Fibroblast of mammary gland (primary cell): ENCODE data around the gene PRCD.
"Not testable (repeated sequence)": the region's sequence is repeated elsewhere in the genome, so short reads cannot be mapped to it uniquely, and the experiment has no call there.

Experiments used
- DNase-seq: peaks from one replicate; pipeline ENCODE4 v3.0.0-alpha.2; 2010; ENCODE audit warnings: low read depth
- H3K4me3 ChIP-seq: 2 replicates; pipeline ENCODE4 v1.5.1; 2011; ENCODE audit warnings: low read depth, mild to moderate bottlenecking, low read length, moderate library complexity; ENCODE audit not compliant: control insufficient read depth
- CTCF ChIP-seq: conservative IDR thresholded peaks from 2 replicates; pipeline ENCODE4 v1.5.1; 2011; ENCODE audit warnings: low read depth, low read length, inconsistent platforms; ENCODE audit not compliant: control insufficient read depth, insufficient read depth

PRCD gene

GRCh38 chr17:76529224-76530094, 10.4 kb upstream of the PRCD start:
- peak; percentile 98 for DNase-seq
- peak; percentile 3 for TF ChIP-seq CTCF
- H3K4me3 ChIP-seq = no peak overlapping the region

- peak; percentile 96 for DNase-seq
- no peak overlapping the region for H3K4me3 ChIP-seq
- no peak for TF ChIP-seq CTCF
Observed at GRCh38 chr17:76530095-76530723, 9.6 kb upstream of the PRCD start.

- no peak for TF ChIP-seq CTCF
- no peak for DNase-seq
- no peak overlapping the region for H3K4me3 ChIP-seq
Observed at GRCh38 chr17:76530811-76531485, 8.9 kb upstream of the PRCD start.

- no peak for DNase-seq
- no peak overlapping the region for H3K4me3 ChIP-seq
- TF ChIP-seq CTCF = no peak
Observed at GRCh38 chr17:76531486-76532038, 8.3 kb upstream of the PRCD start.

GRCh38 chr17:76532072-76532651, 7.7 kb upstream of the PRCD start:
- no peak overlapping the region for H3K4me3 ChIP-seq
- no peak for TF ChIP-seq CTCF
- peak; percentile 35 for DNase-seq

- H3K4me3 ChIP-seq, DNase-seq: not testable (repeated sequence)
Observed at GRCh38 chr17:76533640-76534359, 6.0 kb upstream of the PRCD start.
